KBM-7 (cell line): ENCODE data around the gene RASSF3.
"Not testable (repeated sequence)": the region's sequence is repeated elsewhere in the genome, so short reads cannot be mapped to it uniquely, and the experiment has no call there.

ENCODE experiments used
- DNase-seq: peaks from one replicate; pipeline ENCODE4 v3.0.0-alpha.2; 2015
- in situ Hi-C: fragments of 300-500 bp; cut with MboI; formaldehyde crosslinking; loops from 2 replicates; pipeline ENCODE4 v1.14.3; 2020; ENCODE audit warnings: low sequenced_read_pairs, low pct_unique_long_range_greater_than_20kb, mixed read lengths

The RASSF3 gene

DNA sequence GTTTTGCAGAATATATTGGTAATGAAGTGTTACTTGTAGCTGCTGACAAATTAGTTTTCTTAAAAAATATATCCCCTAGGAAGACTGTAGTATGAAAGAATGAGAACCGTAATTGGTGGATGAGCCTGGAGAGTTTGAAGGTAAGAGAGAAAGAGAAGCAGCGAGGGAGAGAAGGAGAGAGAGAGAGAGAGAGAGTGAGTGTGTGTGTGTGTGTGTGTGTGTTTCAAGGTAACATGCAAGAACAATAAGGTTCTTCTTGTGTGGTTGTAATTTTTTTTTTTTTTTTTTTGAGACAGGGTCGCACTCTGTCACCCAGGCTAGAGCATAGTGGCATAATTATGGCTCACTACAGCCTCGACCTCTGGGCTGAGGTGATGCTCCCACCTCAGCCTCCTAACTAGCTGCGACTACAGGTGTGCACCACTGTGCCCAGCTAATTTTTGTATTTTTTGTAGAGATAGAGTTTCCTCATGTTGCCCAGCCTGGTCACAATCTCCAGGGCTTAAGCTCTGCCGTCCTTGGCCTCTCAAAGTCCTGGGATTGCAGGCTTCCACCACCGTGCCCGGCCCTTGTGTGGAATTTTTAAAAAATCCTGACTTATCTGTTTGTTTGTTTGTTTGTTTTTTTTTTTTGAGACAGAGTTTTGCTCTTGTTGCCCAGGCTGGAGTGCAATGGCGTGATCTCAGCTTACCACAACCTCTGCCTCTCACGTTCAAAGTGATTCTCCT lies 73.7 kb downstream of the RASSF3 start:
- DNase-seq: no peak
- in situ Hi-C loops: no loop called here

DNA sequence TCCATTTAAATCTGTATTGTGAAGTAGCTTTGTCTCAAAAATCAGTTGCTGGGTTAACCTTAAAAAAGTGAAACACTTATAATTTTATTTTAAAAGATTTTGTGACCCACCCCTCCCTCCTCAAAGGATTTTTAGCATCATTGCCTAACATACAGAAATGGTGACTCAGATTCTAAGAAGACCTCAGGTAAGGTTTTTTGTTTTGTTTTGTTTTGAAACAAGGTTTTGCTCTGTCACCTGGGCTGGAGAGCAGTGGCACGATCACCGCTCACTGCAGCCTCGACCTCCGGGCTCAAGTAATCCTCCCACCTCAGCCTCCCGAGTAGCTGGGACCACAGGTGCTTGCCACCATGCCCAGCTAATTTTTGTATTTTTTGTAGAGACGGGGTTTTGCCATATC lies 74.8 kb downstream of the RASSF3 start:
- in situ Hi-C loops: no loop called here
- DNase-seq: no peak

DNA sequence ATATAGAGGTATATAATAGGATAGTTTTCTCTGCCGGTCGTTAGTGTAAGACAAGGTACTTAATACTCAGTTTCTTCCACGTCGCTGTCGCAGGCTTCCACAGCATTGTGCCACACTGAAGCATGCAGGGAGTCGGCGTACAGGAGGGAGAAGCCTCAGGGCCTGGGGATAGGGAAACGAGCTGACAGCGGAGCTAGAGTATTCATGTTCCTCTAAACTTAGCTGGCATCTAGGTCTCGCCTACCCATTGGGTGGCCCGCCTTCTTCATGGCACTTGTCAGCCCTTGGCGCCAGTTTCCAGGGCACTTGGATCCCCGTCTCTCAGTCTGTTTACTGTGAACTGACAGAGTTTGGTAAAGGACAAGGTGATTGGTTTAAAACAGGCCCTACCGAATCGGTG lies 75.3 kb downstream of the RASSF3 start:
- in situ Hi-C loops: no loop called here
- DNase-seq: no peak

DNA sequence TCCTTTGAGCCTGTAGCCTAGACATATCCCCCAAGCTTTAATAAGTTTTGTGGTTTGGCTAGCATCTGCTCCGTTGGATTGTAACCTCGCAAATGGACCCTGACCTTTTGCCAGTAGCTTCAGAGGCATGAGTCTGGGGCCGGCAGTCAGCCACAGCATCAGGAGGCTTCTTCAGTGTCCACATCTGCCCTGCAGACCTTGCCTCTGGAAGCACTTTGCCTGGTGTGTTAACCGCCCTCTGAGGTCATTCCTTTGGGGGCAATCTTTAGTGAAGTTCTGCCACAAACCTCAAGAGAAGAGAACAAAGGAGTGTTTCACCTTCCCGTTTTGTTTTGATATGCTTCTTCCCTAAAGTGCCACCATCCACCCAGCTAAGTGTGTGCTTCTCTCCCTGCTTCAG lies 77.5 kb downstream of the RASSF3 start:
- peak; percentile 66 for DNase-seq
- in situ Hi-C loops: no loop called here

DNA sequence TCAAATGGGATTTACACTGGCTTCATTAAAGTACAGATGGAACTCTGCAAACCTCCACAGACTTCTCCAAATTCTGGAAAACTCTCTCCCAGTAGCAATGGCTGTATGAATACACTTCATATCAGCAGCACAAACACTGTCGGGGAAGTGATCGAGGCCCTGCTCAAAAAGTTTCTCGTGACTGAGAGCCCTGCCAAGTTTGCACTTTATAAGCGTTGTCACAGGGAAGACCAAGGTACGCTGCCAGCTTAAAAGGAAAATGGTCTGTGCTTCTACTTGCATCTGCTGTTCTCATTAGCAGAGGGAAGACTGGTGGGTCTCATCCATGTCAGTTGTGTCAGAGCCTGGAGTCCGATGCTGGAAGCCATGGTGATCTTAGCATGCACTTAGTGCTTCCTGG lies 77.9 kb downstream of the RASSF3 start:
- in situ Hi-C loops: no loop called here
- no peak for DNase-seq

DNA sequence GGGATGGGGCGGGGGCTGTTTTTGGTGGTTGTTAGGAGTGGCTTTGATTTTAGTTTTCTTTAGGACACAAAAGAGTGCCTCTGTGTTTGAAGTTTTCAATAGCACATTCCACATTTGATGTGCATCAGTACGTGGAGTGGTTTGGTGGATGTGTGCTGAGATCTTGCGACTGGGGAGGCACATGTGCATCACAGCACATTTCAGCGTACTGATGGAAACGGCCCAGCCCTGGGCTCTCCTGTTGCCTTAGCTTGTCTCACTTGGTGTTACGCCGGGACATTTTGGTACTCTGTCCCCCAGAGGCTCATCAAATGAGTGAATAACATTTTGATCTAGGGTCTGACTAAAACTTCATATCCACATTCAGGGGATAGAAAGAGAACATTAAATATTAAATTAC lies 78.4 kb downstream of the RASSF3 start:
- DNase-seq: no peak
- in situ Hi-C loops: no loop called here

DNA sequence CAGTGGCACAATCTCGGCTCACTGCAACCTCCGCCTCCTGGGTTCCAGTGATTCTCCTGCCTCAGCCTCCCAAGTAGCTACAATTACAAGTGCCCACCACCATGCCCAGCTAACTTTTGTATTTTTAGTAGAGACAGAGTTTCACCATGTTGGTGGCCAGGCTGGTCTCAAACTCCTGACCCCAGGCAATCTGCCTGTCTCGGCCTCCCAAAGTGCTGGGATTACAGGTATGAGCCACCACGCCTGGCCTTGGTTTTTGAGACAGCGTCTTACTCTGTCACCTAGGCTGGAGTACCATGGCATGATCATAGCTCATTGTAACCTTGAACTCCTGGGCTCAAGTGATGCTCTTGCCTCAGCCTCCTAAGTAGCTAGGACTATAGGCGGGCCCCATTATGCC lies 79.9 kb downstream of the RASSF3 start:
- DNase-seq, in situ Hi-C loops: not testable (repeated sequence)

DNA sequence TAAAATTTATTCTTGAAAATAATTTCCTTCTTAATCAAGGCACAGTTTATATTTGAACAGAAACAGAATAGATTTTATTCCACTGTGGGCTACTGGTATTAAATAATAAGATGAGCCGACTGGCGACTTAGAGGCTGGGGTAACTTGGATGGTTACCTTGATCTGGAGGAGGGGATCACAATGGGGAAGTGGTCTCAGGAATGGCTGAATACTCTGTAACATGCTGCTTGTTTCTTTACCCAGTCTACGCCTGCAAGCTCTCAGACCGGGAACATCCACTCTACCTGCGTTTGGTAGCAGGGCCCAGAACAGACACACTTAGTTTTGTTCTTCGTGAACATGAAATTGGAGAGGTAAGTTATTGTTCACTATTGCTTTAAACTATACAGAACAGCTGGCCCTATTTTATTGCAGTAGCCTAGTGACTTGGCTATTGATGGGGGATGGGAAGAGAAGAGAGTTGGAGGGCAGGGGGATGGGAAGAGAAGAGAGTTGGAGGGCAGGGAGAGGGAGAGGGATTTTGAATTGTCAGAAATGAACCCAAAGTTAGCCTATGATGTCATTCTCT lies 81.0 kb downstream of the RASSF3 start:
- in situ Hi-C loops: no loop called here
- DNase-seq: no peak

DNA sequence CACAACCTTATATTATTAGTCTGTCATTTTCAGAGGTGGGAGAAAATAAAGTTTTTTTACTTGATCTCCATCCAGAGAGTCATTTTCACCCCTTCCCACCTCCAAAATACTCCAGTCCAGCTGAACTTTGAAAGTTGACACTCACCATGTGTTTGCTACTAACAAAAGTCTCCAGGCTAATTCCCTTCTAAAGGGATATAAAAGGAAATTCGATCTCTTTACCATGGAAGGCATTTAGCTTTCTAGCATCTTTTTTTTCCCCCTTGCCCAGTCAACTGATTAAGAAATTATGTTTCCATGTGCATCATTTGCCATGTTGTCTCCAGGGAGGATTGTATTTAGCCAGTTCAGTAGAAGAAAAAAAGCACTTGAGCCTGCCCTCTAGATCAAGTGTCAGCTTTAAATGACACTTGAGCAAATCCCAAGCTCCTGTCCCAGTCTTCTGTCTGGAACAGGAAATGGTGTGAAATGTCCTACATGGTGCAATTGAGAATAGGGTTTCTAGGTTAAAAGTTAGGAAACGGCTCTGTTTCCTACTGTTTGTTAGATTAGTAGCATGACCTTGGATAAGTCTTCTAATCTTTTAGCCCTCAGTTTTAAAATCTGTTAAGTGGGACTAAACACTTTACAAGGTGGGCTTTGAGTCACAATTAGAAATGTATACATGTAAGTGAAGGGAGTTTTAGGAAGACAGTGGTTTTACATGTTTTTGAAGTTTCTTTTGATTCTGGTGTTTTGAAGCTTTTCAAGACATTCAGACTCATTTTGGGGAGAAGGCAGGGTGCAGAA lies 81.7 kb downstream of the RASSF3 start:
- in situ Hi-C loops: no loop called here
- DNase-seq: no peak

DNA sequence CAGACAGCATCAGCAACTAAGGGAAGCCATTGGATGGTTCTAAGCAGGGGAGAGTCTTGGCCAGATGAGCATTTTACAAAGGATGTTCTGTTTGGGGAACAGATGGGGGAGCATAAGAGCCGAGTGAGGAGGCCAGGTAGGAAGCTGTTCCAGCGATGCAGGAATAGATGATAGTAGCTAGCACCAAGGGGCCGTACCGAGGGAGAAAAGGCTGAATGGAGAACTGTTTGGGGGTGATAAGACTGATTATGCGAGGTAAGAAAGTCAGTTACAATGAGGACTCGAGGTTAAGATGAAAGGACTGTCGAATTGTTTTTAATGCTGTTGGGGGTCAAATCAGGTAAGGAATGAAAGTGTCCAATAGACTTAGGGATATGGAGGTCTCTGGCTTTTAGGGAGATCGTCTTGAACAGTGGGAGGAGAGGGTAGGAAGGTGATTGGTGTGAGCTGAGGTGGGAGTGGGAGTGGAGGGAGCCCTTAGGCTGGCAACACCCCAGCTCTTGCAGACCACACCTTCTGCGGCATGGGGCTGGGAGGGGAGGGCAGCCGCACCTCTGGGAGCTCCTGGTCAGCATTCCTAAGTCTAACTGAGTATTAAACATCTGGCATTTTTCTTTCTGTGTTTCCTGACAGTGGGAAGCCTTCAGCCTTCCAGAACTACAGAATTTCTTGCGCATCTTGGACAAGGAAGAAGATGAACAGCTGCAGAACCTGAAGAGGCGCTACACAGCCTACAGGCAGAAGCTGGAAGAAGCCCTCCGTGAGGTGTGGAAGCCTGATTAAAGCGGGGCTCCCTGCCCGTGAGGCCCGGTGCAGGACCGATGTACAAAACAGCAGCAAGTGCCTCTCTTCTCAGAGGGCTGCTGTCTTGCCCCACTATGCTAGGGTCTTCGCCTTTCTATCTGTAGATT lies 84.1 kb downstream of the RASSF3 start:
- in situ Hi-C loops: no loop called here
- no peak for DNase-seq

DNA sequence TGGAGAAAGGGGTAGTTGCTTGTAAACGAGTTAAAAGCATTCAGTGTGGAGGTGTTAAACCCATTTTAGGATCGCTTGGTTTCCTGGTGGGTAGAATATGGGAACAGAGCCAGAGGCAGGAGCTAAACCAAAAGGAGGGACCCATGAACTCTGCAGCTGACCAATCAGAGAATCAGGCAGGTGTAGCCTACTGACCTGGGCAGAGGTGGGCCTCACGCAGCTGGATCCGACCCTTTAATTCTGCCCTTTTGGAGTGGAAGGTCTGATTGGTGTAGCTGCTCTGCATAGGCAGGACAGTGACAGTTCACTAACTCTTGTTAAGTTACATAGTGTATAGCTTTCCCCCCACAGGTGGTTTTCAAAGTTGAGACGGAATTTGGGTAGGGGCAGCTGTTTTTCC lies 85.3 kb downstream of the RASSF3 start:
- DNase-seq: no peak
- in situ Hi-C loops: no loop called here

DNA sequence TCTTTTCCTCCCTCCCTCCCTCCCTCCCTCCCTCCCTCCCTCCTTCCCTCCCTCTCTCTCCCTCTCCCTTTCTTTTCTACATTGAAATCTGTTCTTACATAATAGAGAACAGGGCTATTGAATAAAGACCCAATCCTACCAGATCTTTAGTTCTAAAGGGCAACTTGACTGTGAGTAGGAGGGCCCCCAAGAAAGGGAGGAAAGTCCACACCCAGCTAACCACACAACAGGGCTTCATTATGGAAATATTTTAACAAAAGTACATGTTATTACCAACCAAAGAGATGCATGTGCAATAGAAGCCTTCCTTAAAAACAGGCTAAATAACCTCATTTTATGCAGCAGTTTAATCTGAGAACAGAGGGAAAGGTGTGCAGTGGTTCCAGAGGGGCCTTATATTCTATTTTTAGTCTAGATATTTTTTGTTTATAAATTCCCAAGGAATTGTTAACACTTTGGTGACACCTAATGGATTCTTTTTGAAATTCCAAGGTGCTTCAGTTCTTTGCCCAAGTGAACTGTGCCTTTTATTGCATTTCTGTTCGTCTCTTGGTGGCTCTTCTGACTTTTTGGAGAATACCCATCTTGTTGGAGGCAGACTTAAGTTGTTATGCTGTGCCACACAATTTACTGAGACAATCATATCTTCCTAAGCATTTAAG lies 85.9 kb downstream of the RASSF3 start:
- in situ Hi-C loops: no loop called here

DNA sequence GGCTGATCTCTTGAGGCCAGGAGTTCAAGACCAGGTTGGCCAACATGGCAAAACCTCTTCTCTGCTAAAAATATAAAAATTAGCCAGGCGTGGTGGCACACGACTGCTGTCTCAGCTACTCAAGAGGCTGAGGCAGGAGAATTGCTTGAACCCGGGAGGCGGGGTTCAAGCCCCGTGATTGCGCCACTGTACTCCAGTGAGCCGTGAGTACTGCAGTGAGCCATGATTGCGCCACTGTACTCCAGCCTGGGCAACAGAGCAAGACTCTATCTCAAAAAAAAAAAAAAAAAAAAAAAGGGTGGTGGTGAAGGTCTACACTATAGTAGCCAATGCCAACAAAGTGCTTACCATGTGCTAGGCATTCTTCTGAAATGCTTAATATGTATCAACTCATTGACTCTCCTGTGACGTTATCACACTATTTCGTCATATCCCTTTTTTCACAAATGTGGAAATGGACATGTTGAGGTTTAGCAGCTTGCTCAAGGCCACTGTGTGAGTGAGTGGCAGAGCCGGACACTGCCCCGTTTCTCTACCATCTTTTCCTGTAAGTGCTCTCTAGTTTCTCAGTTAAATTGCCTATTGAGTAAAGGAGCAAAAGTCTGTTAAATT lies 89.3 kb downstream of the RASSF3 start:
- no peak for DNase-seq
- in situ Hi-C loops: no loop called here

More for the DNA sequence above, 85.9 kb downstream of the RASSF3 start:
- DNase-seq: peak; percentile 59

DNA sequence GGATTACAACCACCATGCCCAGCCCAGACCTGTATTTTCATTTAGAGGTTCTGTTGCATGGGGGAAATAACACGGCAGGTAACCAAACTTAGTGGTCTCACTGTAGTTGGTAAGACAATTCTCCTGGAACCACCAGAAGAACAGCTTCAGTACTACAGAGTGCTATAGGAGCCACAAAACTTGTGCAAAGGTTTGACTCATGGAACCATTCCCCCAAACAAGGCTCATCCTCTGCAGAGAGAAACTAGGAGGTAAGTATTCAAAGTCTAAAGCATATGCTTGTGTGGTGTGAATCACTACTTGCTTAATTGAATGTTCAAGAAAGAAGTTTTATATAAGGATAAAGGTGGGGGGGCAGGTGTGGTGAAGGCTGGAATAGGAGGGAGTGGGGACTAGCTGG lies 90.2 kb downstream of the RASSF3 start:
- in situ Hi-C loops: no loop called here
- DNase-seq: no peak

DNA sequence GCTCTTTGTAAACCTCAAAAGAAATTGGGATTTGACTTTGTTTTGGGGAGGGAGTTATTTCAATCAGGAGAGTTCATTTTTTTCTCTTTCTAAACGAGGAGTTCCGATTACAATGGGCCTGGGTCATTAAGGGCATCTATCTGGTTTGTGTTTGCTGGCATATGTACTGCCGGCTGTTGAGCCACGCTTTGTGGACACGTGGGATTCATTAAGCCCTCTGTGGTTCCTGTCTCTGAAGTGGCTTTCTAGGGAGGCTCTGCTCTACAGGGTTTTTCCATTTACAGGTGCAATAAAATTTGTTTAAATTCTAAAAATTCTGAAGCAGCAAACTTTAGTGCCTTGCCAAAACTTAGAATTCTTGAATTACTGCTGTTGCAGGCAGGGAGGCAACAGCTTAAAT lies 91.0 kb downstream of the RASSF3 start:
- DNase-seq: no peak
- in situ Hi-C loops: no loop called here

DNA sequence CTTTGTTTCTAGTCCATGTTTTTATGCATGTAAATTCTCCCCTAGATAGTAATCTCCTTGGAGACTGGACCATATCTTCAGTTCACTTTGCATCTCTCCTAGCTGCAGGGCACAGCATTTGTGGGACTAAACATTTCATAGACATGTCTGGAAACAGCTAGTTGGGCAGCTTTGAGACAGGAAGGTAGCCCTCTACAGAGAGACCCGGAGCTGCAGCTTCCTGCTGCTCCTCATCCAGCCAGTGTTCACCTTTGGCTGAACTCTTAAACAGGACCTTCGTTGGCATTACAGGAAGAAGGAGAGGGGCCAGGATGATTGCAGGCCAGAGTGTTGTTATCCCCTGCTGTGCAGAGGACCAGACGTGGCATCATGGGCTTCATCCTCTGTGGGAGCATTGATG lies 96.0 kb downstream of the RASSF3 start:
- in situ Hi-C loops: no loop called here
- DNase-seq: no peak

DNA sequence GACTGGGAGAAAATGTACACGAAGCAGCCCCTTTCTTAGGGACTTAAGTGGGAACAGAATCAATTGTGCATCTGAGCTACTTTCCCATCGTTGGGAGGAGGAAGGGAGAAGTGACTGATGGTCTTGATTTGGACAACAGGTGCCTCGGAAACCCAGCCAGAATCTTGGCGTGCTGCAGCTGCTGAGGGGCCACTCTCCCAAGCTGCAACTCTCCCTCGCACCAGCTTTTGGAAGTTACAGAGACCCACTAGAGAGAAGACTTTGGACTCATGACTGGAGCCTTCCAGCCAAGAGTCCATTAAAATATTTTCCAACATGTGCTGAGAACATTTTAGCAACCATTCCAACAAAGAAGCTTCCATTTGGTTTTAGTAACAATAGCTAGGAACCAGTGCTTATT lies 96.6 kb downstream of the RASSF3 start:
- in situ Hi-C loops: no loop called here

DNA sequence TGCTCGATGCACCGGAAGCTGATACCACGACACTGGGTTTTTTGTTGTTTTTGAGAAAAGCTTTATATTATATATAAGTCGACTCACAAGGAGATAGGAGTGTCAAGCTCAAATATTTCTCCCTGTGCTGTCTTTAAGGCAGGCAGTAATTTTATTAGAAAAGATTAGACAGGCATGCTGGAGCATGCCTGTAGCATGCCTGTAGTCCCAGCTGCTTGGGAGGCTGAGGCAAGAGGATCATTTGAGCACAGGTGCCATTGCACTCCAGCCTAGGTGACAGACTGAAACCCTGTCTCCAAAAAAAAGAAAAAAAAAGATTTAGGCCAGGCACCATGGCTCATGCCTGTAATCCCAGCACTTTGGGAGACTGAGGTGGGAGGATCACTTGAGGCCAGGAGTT lies 97.1 kb downstream of the RASSF3 start:
- DNase-seq: no peak
- in situ Hi-C loops: no loop called here

More for the DNA sequence above, 96.6 kb downstream of the RASSF3 start:
- no peak for DNase-seq

DNA sequence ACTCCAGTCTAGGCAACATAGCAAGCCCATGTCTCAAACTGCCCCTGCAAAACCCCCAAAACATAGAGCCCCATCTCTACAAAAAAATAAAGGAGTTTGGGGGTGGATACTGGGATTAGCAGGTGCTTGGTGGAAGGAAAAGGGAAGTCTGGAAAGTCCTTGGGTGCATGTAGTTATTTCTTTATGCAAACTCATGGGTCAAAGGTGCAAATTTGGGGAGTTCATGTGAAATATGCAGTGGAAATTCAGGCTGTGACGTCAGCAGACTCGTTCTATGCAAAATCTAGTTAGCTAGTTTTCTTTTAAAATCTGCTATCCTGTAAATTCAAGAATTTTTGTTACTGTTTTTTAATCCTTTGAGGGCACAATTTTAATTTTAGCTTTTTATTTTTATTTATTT lies 97.6 kb downstream of the RASSF3 start:
- DNase-seq: no peak
- in situ Hi-C loops: no loop called here
